Memory B cell (primary cell): Measurements from ENCODE around the gene ASB9.
A peak's percentile ranks its signal among the peaks of the same experiment; 100 is the strongest.
"Not testable (repeated sequence)": the region's sequence is repeated elsewhere in the genome, so short reads cannot be mapped to it uniquely, and the experiment has no call there.

Source experiments
- ATAC-seq: fragments of 150-1000 bp; cut with Tn5 transposase; 2 replicates; pipeline ENCODE4 v1.10.0; 2021; ENCODE audit warnings: low read depth, mild to moderate bottlenecking, moderate library complexity
- DNase-seq, 2 donors: peaks; one replicate each; pipeline ENCODE4 v3.0.0; 2022; ENCODE audit warnings: low spot score in 2 of 2
- H3K27ac Mint-ChIP-seq: one replicate; pipeline ENCODE4 v1.8.0; 2022; ENCODE audit warnings: mild to moderate bottlenecking, moderate library complexity, mixed read lengths
- H3K27me3 Mint-ChIP-seq: one replicate; pipeline ENCODE4 v1.8.0; 2022; ENCODE audit warnings: mixed read lengths
- H3K36me3 Mint-ChIP-seq: one replicate; pipeline ENCODE4 v1.8.0; 2022; ENCODE audit warnings: mild to moderate bottlenecking, mixed read lengths
- H3K4me1 Mint-ChIP-seq: one replicate; pipeline ENCODE4 v1.8.0; 2022; ENCODE audit warnings: mixed read lengths
- H3K4me3 Mint-ChIP-seq: one replicate; pipeline ENCODE4 v1.8.0; 2022; ENCODE audit warnings: mild to moderate bottlenecking, moderate library complexity, mixed read lengths
- H3K9me3 Mint-ChIP-seq: one replicate; pipeline ENCODE4 v1.8.0; 2022; ENCODE audit warnings: mixed read lengths

The ASB9 gene

GRCh38 chrX:15274946-15275345 is 5.1 kb upstream of the ASB9 start:
- no peak overlapping the region for H3K4me3 Mint-ChIP-seq
- H3K4me1 Mint-ChIP-seq: no peaks in the 10 kb centered on the region
- H3K36me3 Mint-ChIP-seq: no peaks in the 10 kb centered on the region
- H3K27ac Mint-ChIP-seq: no peak overlapping the region
- DNase-seq (no peak), ATAC-seq (no peak)
- H3K27me3 Mint-ChIP-seq: no peaks in the 10 kb centered on the region
- H3K9me3 Mint-ChIP-seq: no peaks in the 10 kb centered on the region

DNA sequence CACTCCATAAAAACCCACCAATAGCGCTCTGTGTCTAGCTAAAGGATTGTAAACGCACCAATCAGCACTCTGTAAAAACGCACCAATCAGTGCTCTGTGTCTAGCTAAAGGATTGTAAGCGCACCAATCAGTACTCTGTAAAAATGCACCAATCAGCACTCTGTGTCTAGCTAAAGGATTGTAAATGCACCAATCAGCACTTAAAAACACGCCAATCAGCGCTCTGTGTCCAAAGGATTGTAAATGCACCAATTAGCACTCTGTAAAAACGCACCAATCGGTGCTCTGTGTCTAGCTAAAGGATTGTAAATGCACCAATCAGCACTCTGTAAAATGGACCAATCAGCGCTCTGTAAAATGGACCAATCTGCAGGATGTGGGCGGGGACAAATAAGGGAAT is 3.4 kb upstream of the ASB9 start:
- H3K9me3 Mint-ChIP-seq, H3K27me3 Mint-ChIP-seq, H3K4me1 Mint-ChIP-seq, H3K4me3 Mint-ChIP-seq, H3K27ac Mint-ChIP-seq, H3K36me3 Mint-ChIP-seq, ATAC-seq, DNase-seq: not testable (repeated sequence)

- H3K9me3 Mint-ChIP-seq: no peaks in the 10 kb centered on the region
- no peak overlapping the region for H3K27ac Mint-ChIP-seq
- peaks cover 3% of the 10 kb centered on the region for H3K4me1 Mint-ChIP-seq
- no peak overlapping the region for H3K4me3 Mint-ChIP-seq
- DNase-seq (no peak), ATAC-seq (no peak)
- H3K36me3 Mint-ChIP-seq: no peaks in the 10 kb centered on the region
- no peaks in the 10 kb centered on the region for H3K27me3 Mint-ChIP-seq
Observed at GRCh38 chrX:15271757-15272156, 1.9 kb upstream of the ASB9 start.

DNA sequence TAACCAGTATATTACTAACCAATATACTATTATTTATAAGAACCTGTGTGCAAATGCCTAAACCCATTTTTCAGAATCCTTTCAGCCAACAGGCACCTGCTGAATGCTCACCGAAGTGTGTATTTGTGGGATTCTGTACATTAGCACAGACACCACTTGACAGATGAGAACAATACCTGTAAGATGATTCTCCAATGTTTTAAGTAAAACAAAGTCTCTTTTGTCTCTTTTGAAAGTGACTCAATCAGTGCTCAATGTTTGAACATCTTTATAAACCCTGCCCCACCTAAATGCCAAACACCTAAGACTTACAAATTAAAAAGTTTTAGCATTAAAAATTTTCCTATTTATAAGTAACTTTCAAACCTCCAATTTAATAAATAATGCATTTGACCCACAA is 763 bp downstream of the ASB9 start:
- ATAC-seq: no peak
- Mint-ChIP-seq H3K27ac (no peak overlapping the region), H3K36me3 (no peaks in the 10 kb centered on the region), H3K4me3 (no peak overlapping the region), H3K9me3 (no peaks in the 10 kb centered on the region), H3K27me3 (no peaks in the 10 kb centered on the region), H3K4me1 (peaks cover 3% of the 10 kb centered on the region)
- no peak for DNase-seq

DNA sequence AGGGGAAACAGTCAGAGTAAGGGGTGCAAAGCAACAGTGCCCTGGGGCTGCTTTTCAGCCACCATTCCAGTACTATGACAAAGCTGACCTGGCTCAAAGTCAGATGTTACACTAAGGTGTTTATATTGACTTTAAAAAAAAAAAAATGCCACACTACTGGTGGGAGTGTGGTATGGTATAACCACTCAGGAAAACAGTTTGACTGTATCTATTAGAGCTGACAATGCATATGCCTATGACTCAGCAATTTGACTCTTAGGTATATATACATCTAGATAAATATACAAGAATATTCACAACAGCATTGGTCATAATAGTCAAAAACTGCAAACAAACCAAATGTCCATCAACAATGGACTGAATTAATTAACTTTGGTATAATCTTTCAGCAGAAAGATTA is 15.0 kb downstream of the ASB9 start:
- H3K9me3 Mint-ChIP-seq: no peaks in the 10 kb centered on the region
- no peak for ATAC-seq

DNA sequence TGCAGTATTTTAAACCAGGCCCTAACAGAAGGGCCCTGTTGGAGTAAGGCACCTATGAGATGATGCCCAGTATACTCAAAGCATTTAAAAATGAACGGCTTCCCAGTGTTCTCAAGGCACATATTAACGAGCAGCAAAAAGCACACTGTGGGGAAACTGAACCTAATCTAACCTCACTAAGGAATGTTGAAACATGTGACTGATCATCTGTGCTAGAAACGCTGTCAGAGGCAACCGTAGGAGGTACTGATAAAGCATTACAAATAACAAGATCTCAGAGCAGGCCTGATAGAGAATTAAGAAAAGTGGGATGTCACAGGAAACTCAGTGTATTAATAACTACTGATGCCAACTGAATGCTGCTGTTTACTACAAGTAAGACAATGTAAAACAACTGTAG is 24.0 kb downstream of the ASB9 start:
- H3K27me3 Mint-ChIP-seq: no peaks in the 10 kb centered on the region
- no peaks in the 10 kb centered on the region for H3K36me3 Mint-ChIP-seq
- no peak overlapping the region for H3K4me3 Mint-ChIP-seq
- H3K4me1 Mint-ChIP-seq: no peaks in the 10 kb centered on the region
- H3K27ac Mint-ChIP-seq: no peak overlapping the region
- ATAC-seq (no peak), DNase-seq (no peak)
- no peaks in the 10 kb centered on the region for H3K9me3 Mint-ChIP-seq

More for the DNA sequence above, 15.0 kb downstream of the ASB9 start:
- no peaks in the 10 kb centered on the region for H3K4me1 Mint-ChIP-seq
- H3K27me3 Mint-ChIP-seq: no peaks in the 10 kb centered on the region
- no peak overlapping the region for H3K4me3 Mint-ChIP-seq
- no peak overlapping the region for H3K27ac Mint-ChIP-seq
- no peak for DNase-seq
- no peaks in the 10 kb centered on the region for H3K36me3 Mint-ChIP-seq

- Mint-ChIP-seq H3K9me3 (no peaks in the 10 kb centered on the region), H3K4me3 (no peak overlapping the region), H3K27me3 (no peaks in the 10 kb centered on the region), H3K27ac (no peak overlapping the region), H3K4me1 (no peaks in the 10 kb centered on the region), H3K36me3 (no peaks in the 10 kb centered on the region)
- ATAC-seq: no peak
- DNase-seq: no peak
Observed at GRCh38 chrX:15244421-15244820, 25.5 kb downstream of the ASB9 start.

DNA sequence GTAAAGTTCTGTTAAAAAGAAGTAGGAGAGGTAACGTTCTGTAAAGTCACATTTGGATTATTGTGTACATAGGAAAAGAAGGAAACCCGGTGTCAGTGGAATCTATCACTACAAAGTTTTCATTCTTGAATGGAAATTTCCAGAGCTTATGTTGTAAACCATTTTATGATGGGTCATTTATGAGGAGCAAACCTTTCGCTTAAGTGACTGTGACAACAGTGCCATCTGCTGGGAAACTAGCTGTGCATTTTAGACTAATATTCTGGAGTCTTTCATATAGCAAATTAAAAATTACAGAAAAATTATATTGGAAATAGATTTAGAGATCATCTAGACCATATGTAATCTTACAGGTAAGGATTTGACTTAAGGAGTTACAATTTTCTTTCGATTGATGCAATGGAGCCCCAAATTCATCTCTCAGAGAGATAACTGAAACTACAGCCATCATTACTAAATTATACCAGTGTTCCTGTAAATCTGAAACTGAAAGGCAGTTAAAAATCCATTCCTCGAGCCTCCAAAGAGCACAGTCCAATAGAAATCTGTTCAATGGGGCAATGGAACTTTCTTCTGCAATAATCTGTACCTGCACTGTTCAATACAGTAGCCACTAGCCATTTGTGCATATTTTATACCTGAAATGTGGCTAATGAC is 26.9 kb downstream of the ASB9 start:
- no peak for ATAC-seq
- H3K4me3 Mint-ChIP-seq: no peak overlapping the region
- H3K27me3 Mint-ChIP-seq: no peaks in the 10 kb centered on the region
- peak in 1 of 2 donors; percentile 18 for DNase-seq
- no peaks in the 10 kb centered on the region for H3K36me3 Mint-ChIP-seq
- H3K9me3 Mint-ChIP-seq: no peaks in the 10 kb centered on the region
- no peak overlapping the region for H3K27ac Mint-ChIP-seq
- no peaks in the 10 kb centered on the region for H3K4me1 Mint-ChIP-seq

GRCh38 chrX:15241301-15241700 is 28.6 kb downstream of the ASB9 start:
- no peak for DNase-seq
- ATAC-seq: no peak
- no peaks in the 10 kb centered on the region for H3K36me3 Mint-ChIP-seq
- no peaks in the 10 kb centered on the region for H3K4me1 Mint-ChIP-seq
- no peaks in the 10 kb centered on the region for H3K9me3 Mint-ChIP-seq
- H3K27ac Mint-ChIP-seq: no peak overlapping the region
- H3K27me3 Mint-ChIP-seq: peaks cover 3% of the 10 kb centered on the region
- no peak overlapping the region for H3K4me3 Mint-ChIP-seq

DNA sequence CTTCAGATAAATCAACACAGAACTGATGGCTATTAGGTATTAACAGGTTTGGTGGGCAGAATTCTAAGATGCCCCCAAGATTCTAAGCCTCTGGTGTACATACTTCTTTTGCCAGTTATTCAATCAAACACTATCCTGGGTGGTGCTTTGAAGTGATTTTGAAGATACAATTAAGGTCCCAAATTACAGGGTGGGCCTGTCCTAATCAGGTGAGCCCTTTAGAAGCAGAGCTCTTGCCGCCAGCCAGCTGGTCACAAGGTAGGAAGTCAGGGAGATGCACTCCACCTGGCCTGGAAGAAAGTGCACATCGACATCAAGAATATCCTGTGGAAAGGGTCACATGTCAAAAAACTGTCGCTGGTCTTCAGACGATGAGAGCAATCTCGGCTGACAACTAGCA is 29.5 kb downstream of the ASB9 start:
- DNase-seq: no peak
- H3K4me1 Mint-ChIP-seq: no peaks in the 10 kb centered on the region
- H3K27ac Mint-ChIP-seq: no peak overlapping the region
- H3K4me3 Mint-ChIP-seq: no peak overlapping the region
- no peak for ATAC-seq
- H3K9me3 Mint-ChIP-seq: no peaks in the 10 kb centered on the region
- no peaks in the 10 kb centered on the region for H3K36me3 Mint-ChIP-seq
- H3K27me3 Mint-ChIP-seq: peaks cover 3% of the 10 kb centered on the region

DNA sequence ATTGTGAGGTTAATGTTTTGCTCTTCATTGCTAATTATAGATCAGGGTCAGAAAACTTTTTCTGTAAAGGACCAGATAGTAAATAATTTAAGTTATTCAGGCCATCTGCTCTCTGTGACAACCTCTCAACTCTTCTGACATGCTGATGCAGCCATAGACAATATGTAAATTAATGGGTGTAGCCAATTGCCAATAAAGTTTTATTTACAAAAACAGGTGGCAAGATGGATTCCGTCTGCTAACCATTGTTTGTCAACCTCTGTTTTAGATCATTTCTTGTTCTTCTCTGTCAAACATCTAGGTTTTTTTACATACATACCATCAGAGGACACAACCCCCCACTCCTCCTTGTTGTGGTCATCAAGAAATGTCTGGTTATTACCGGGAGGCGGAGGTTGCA is 33.7 kb downstream of the ASB9 start:
- no peak for ATAC-seq
- DNase-seq: no peak
- H3K4me3 Mint-ChIP-seq: no peak overlapping the region
- no peak overlapping the region for H3K27ac Mint-ChIP-seq
- peaks cover 5% of the 10 kb centered on the region for H3K27me3 Mint-ChIP-seq
- no peaks in the 10 kb centered on the region for H3K36me3 Mint-ChIP-seq
- H3K9me3 Mint-ChIP-seq: no peaks in the 10 kb centered on the region
- no peaks in the 10 kb centered on the region for H3K4me1 Mint-ChIP-seq

DNA sequence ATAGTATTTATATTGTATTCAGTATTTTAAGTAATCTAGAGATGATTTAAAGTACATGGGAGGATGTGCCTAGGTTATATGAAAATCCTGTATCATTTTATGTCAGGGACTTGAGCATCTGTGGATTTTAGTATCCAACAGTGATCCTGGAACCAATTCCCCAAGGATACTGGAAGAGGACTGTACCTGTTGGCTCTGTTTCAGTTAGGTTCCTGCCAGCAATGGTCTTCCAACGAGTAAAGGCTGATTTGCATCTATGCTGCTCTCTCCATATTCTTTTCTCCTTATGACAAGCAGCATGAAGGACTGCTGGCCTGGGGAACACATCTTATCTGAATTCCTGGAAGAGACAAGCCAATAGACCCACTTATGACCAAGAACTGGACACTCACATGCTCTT is 34.9 kb downstream of the ASB9 start:
- Mint-ChIP-seq H3K4me1 (no peaks in the 10 kb centered on the region), H3K36me3 (no peaks in the 10 kb centered on the region), H3K27ac (no peak overlapping the region), H3K9me3 (no peaks in the 10 kb centered on the region), H3K4me3 (no peak overlapping the region), H3K27me3 (peaks cover 5% of the 10 kb centered on the region)
- no peak for DNase-seq
- ATAC-seq: no peak

DNA sequence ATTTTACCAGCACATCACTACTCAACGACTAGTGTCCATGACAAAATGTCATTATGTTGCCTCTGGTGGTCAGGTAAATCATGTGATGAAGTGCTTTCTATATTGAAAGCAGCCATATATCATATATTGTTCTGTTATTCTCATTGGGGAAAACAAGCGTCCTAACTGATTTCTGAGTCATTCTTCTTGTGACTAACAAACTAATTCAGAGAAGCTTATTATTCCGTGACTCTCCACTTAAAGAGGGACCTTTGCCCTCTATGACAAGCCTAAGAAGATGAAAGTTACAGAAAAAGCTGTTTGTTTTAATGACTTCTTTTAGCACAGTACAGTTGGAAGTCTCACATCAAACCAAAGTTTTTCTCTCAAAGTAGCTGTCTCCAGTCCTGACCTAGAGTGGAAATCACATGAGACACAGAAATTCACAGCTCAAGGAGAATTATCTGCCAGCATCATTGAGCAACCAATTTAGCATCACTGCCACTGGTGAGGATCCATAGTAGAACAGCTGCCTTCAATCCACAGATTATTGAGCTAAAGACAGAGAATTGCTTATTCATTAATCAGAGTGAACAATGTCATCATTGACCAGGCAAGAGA is 36.4 kb downstream of the ASB9 start:
- peaks cover 5% of the 10 kb centered on the region for H3K27me3 Mint-ChIP-seq
- ATAC-seq (no peak), DNase-seq (no peak)
- no peaks in the 10 kb centered on the region for H3K9me3 Mint-ChIP-seq
- no peak overlapping the region for H3K27ac Mint-ChIP-seq
- H3K4me3 Mint-ChIP-seq: no peak overlapping the region
- H3K4me1 Mint-ChIP-seq: no peaks in the 10 kb centered on the region
- no peaks in the 10 kb centered on the region for H3K36me3 Mint-ChIP-seq

DNA sequence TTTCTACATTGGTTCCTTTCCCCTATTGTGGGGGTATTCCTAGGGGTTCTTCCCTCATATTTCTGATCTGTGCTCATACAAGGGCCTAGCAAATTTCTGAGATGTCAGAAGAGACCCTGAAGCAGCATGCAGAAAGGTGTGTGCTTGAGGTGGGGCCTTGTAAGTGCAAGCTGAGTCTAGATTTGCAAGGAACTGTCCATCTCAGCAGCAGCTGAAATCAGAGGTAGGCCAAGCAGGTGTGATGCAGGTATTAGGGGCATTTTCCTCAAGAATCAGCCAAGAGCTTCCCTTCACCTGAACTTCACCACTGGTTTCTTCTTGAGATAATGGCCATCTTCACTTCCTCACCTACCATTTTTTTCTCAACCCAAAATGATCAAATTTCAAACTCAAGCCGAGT is 45.1 kb downstream of the ASB9 start:
- no peak for ATAC-seq
- Mint-ChIP-seq H3K4me1 (no peaks in the 10 kb centered on the region), H3K36me3 (no peaks in the 10 kb centered on the region), H3K27ac (no peak overlapping the region), H3K27me3 (peaks cover 1% of the 10 kb centered on the region), H3K9me3 (no peaks in the 10 kb centered on the region), H3K4me3 (no peak overlapping the region)
- DNase-seq: no peak

DNA sequence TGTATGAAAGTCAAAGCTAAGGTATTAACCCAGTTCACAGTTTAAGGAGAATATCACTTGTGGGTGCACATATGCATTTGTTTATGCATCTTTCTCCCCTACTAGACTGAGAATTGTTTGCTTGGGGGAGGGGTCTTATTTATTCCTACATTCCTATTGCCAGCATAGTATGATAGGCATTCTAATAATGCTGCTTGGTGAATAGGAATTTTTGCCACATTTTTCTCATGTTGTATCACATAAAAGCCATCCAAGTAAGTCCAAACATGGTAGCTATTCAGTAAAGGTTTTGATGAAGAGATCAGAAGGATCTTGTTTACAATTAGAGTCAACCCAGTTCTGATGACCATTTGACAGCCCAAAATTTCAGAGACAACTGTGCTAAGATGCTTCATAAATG is 48.6 kb downstream of the ASB9 start:
- DNase-seq: no peak
- H3K9me3 Mint-ChIP-seq: no peaks in the 10 kb centered on the region
- no peak overlapping the region for H3K4me3 Mint-ChIP-seq
- H3K27me3 Mint-ChIP-seq: peaks cover 1% of the 10 kb centered on the region
- ATAC-seq: no peak
- H3K36me3 Mint-ChIP-seq: no peaks in the 10 kb centered on the region
- no peaks in the 10 kb centered on the region for H3K4me1 Mint-ChIP-seq
- H3K27ac Mint-ChIP-seq: no peak overlapping the region
